Karpas-422 (cell line): ENCODE measurements around the gene PPA2. TPM values are rescaled to one million over a fixed set of nuclear protein-coding genes. Genes with fewer than 3 reads are reported as not detected.

Source experiments
- DNase-seq: peaks from one replicate; pipeline ENCODE4 v3.0.0-alpha.2; 2015
- H2AFZ ChIP-seq: fragments of 200-600 bp; sonication (generic); 2 replicates; pipeline ENCODE4 v1.6.1; 2014; ENCODE audit warnings: antibody characterized with exemption, low read length, mixed read lengths
- H3K27ac ChIP-seq: fragments of 200-600 bp; sonication (generic); 2 replicates; pipeline ENCODE4 v1.5.1; 2014; ENCODE audit warnings: mild to moderate bottlenecking, low read length, moderate library complexity
- H3K27me3 ChIP-seq: fragments of 200-600 bp; sonication (generic); 2 replicates; pipeline ENCODE4 v1.6.1; 2014; ENCODE audit warnings: low read length, mixed read lengths
- H3K36me3 ChIP-seq: fragments of 200-600 bp; sonication (generic); 2 replicates; pipeline ENCODE4 v1.6.1; 2014; ENCODE audit warnings: low read length, mixed read lengths; ENCODE audit not compliant: insufficient read depth
- H3K4me1 ChIP-seq: fragments of 200-600 bp; sonication (generic); 2 replicates; pipeline ENCODE4 v1.6.1; 2014; ENCODE audit warnings: mild to moderate bottlenecking, low read length, mixed read lengths
- H3K4me2 ChIP-seq: fragments of 200-600 bp; sonication (generic); 2 replicates; pipeline ENCODE4 v1.6.1; 2014; ENCODE audit warnings: low read length, low read depth, mild to moderate bottlenecking; ENCODE audit not compliant: poor library complexity, severe bottlenecking
- H3K4me3 ChIP-seq: fragments of 200-600 bp; sonication (generic); 2 replicates; pipeline ENCODE4 v1.5.1; 2014; ENCODE audit warnings: mild to moderate bottlenecking, antibody characterized with exemption, low read length, mixed read lengths
- H3K79me2 ChIP-seq: fragments of 200-600 bp; sonication (generic); 2 replicates; pipeline ENCODE4 v1.6.1; 2014; ENCODE audit warnings: mild to moderate bottlenecking, low read length, mixed read lengths
- H3K9ac ChIP-seq: fragments of 200-600 bp; sonication (generic); 2 replicates; pipeline ENCODE4 v1.6.0; 2014; ENCODE audit warnings: low read length
- H3K9me2 ChIP-seq: fragments of 200-600 bp; sonication (generic), shearing (Covaris generic); replicated peaks from 2 replicates; pipeline ENCODE4 v1.6.0; 2014; ENCODE audit warnings: mild to moderate bottlenecking, low read length, moderate library complexity; ENCODE audit not compliant: insufficient read depth
- H3K9me3 ChIP-seq: fragments of 300-700, 200-600 bp; sonication (generic); 2 replicates; pipeline ENCODE4 v1.6.1; 2014; ENCODE audit warnings: low read length, mixed read lengths
- H4K20me1 ChIP-seq: fragments of 200-600 bp; sonication (generic); 2 replicates; pipeline ENCODE4 v1.6.1; 2014; ENCODE audit warnings: mild to moderate bottlenecking, antibody characterized with exemption, low read length, low read depth; ENCODE audit not compliant: insufficient read depth
- small RNA-seq: library from RNA; depleted of rRNA; stranded (forward); fragments of <200 nt; gene quantifications from one replicate; pipeline ENCODE3, GENCODE V24; 2014
- total RNA-seq: library from RNA; depleted of rRNA; stranded (reverse); fragments of >200 nt; shearing (Covaris generic); gene quantifications from 2 replicates; pipeline ENCODE4 v1.2.3, GENCODE V29; 2014; ENCODE audit warnings: low replicate concordance; rRNA removed

Gene PPA2
- total RNA-seq, 1 experiment from 2014 or later, result 176 TPM

DNA sequence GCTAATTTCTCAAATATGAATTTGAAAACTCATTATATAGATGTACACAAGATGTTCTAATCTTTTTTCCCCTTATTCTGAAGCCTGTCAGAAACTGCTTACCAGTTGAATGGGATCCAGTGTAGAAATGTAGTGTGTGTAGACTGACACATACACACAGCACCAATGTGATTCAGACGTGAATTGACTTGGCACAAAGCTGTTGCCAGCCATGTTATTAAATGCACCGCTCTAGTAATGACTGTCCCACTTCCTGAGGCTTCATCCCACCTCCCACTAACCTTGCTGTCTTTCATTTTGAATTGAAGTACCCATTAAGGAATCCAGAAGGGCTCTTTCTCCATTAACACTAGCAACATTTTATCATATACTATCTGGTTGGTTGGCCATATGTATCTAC lies 146.6 kb downstream of the PPA2 start:
- Histone ChIP-seq H4K20me1 (no peaks in the 10 kb centered on the region), H3K4me1 (no peaks in the 10 kb centered on the region), H3K27me3 (no peaks in the 10 kb centered on the region), H3K79me2 (no peaks in the 10 kb centered on the region), H2AFZ (no peak overlapping the region), H3K9ac (no peak overlapping the region), H3K4me2 (no peak overlapping the region), H3K36me3 (no peaks in the 10 kb centered on the region), H3K9me2 (no peaks in the 10 kb centered on the region), H3K9me3 (no peaks in the 10 kb centered on the region), H3K27ac (no peak overlapping the region), H3K4me3 (no peak overlapping the region)
- DNase-seq, result no peak

Small RNA genes lying within 50 kb of the gene (small RNA-seq; reads per million reads assigned to genes)
- gene RNU6-553P, result 0.20 reads per million

Other genes with a start within 250 kb of the PPA2 start
- gene ARHGEF38, start 78.6 kb upstream of the PPA2 start, total RNA-seq, result not detected in 2 replicates
- 23.4 and 25.3 TPM in 2 replicates for gene INTS12, start 234.6 kb upstream of the PPA2 start, total RNA-seq
- 20.6 and 23.9 TPM in 2 replicates for gene GSTCD, start 234.7 kb upstream of the PPA2 start, total RNA-seq